ENCODE measurements around the gene JARID2.
"Not testable (repeated sequence)": the region's sequence is repeated elsewhere in the genome, so short reads cannot be mapped to it uniquely, and the experiment has no call there.

Gene JARID2

DNA sequence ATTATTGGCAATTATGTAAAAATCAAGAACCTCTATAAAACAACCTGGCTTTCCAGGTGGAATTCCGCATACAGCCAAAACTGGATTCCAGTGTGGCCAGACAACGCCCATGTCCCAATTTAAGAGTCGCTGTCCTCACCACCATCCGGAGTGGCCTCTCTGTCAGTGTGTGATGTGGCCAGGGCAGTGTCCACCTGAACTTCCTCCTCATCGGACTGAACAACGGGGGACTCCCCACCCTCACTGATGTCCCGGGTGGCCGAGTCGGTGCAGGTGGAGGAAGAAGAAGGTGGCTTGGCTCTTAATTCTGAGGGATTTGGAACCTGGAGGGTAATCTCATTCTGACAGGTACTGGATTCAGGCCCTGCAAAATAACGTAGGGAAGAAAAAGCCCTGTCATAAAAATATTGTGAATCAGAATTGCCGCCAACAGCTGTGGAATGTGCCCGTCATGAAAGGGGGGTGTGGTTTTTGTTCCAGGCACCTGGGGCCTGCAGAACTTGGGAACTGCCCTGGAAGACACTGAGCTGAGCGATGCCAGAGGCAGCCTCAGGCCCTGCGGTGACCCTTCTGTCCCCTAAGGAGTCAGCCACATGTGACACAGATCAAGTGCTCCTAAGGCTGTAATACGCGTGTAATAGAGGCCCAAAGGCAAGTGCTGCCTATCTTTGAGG, 277.1 kb downstream of the JARID2 start:
- DNase-seq (ENCODE audit: low spot score): no peak

DNA sequence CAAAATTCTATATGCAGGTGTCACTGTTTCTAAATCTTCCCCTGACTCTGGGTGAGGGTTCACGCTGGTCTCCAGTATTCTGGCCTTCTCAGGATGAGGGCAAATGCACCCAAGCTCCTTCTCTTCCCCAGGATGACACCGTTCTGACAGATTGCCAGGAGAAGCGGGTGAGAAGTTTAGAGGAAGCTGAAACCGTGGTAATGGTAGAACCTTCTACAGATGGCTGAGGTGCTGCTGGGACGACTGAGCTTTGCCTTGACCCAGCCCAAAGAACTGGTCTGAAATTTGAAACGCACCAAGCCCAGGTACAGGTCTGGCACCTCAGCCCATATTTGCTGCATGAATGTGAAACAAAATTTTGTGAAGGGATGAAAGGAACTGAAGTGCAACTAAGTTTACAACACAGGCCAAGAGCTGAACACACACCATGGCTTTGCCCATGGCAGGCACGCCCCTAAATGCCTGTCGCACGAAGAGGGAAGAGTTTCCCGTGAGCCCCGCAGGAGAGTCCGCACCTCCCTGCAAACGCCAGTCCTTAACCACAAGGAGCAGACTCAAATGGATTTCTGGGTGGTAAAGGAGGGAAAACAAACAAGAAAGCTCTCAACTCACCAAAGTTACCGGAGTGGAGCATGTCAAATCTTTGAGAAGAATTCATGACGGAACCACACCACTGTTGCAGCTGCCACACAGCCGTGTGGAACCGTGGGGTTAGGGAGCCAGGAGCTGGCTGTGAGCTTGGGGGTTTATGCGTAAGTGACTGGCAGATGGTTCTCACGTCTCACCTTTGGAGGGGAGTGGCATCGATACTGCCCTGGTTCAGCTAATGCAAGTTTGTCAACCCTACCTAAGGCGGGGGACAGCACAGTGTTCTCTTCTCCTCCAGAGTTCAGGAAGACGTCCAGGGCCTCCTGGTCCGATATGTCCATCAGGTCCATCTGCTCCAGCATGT, 278.1 kb downstream of the JARID2 start:
- DNase-seq (ENCODE audit: low spot score): no peak

DNA sequence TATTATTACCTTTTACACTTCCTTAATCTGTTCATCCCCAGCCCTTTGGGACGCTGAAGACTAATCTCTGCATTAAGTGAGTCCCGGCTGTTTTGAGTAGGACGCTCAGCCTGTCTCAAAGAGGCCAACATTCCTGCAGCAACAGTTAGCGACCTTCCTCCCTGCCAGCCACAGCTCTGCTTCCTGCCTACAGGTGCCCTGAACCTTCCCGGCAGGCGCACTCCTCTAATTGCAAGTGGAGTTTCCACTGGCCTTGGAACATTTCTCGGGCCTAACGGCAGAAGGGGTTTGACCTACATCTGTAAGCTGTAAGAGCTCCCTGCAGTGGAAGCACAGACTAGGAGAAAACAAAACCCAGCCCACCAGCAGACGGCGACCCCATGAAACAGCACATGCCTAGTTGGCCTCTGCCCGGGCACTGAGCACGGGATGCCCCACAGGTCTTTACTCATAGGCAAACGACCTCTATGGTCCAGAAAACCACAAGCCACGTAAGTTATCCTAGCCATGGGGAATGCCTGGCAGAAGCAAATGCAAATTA, 279.1 kb downstream of the JARID2 start:
- DNase-seq (ENCODE audit: low spot score): no peak

DNA sequence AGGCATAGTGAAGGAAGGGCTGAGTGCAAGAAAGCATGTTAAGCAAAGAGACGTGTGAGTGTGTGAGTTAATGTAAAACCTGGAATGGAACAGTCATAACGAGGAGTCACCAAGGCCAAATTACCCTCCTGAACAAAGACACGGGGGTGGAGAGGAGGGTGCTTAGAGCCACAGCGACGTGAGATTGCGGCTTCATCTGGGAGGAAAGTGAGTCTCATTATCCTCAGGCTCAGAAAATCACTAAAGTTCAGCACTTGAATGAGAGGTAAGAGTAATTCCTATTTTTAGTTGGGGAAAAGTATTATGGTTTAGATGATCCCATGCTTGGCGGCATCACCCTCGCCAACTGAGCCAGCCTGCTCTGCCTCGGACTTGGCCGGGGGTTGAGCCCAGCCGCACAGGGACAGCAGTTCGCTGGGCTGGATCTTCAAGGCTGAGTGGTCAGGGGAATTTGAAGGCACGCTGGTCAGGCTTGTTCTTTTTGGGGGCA, 280.4 kb downstream of the JARID2 start:
- DNase-seq (ENCODE audit: low spot score): no peak

DNA sequence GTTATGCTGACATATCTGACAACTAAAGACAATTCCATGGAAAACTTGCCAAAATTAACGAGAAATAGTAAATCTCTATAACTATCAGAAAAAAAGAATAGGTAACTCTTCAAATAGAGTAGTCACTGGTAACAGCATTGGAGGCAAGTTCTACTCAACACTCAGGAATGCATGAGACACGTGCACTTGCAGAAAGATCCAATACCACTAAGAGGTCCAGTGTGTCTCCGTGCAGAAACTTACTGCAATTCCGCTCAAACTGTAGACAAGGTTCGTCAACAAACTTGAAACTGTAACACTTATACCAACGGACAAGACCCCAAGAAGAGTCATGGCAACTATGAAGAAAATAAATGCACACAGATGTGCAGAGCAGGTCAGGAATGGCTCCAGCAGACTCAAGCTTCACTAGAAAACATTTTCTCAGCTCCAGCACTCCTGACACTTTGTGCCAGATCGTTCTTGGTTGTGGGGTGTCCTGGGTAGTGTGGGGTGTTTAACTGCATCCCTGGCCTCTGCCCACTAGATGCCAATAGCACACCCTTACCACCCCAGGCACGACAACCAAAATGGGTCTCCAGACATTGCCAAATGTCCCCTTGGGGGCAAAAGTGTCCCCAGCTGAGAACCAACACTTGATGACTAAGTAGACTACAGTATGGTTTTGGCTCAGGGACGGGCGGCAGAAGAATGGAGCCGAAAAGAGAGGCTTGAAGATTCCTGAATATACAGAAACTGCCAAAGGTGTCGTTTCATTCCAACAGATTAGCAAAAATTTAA, 282.2 kb downstream of the JARID2 start:
- no peak for DNase-seq (ENCODE audit: low spot score)

DNA sequence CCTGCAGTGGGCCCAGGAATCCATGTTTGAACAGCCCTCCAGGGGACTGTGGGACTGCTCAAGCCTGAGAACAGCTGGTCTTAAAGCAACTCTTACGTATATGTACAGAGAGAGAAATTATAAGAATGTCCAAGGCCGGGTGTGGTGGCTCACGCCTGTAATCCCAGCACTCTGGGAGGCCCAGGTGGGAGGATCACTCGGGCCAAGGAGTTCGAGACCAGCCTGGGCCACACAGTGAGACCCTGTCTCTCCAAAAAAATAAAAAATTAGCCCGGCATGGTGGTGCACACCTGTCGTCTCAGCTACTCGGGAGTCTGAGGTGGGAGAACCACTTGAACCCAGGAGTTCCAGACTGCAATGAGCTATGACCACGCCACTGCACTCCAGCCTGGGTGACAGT, 283.0 kb downstream of the JARID2 start:
- no peak for DNase-seq (ENCODE audit: low spot score)

DNA sequence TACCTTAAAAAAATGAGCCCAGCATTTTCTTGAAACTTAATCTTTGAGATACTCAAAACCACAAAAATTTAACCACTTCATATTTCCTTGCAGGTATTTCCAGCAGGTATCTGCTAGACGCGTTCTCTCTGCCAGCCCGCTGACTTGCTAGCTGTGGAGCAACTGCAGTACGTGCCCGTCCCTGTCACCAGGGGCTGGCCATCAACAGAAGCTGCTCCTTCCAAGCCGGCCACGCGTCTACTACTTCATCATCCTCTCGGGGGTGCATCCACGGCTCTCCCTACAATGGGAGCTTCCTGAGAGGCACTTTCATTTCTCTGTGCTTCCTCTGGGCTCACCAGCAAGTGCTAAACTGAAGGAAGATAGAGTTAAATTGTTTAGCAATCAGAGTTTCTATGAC, 284.5 kb downstream of the JARID2 start:
- DNase-seq (ENCODE audit: low spot score): no peak

DNA sequence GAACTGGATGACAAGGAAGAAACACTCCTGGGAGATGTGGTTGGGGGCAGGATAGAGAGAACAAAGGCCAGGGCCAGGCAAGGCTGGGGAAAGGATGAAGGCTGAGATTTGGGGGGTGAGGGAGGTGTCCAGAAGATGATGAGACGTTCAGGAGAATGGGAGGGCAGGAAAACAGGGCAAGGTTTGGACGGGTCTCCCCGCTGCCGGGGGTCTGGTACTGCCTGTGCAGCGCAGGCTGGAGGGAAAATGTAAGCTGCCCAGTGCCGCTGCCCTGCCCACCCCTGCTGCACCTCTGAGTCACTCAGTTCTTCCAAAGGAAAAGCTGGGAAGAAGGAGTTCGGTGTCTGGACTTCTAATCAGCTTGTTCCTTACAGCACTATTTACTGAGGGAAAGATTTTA, 286.1 kb downstream of the JARID2 start:
- no peak for DNase-seq (ENCODE audit: low spot score)

DNA sequence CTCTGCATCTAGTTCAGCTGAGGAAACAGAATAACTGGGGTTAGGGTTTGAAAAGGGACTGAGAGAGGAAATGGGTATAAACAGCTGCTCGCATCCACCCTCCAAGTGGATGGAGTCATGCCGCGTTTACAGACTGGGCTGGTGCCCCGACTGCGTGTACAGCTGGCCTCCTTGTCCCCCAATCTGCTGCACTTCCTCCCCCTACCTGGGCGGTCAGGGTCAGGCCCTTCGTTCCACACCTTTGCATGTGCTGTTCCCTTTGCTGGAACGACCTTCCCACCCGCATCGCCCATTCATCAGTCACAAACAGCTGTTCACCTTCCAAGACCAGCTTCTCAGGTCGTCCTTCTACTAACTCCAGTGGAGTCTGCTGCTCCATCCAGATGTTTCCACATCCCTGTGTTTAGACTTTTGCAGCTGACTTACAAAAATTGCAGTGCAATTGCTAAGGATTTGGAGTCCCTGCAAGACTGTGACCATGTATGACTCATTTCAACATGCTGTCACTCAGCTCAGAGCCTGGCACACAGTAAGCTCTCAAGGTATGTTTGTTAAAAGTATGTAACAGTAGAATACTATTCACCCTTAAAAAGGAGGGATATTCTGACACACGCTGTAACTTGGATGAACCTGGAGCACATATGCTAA, 287.6 kb downstream of the JARID2 start:
- no peak for DNase-seq (ENCODE audit: low spot score)

DNA sequence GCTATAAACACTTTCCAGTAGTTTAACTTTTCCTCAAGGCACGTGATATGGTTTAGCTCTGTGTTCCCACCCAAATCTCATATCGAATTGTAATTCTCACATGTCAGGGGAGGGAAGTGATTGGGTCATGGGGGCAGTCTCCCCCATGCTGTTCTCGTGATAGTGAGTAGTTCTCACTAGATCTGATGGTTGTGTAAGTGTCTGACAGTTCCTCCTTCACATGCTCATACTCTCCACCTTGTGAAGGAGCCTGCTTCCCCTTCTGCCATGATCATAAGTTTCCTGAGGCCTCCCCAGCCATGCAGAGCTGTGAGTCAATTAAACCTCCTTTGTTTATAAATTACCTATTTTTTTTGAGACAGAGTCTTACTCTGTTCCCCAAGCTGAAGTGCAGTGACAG, 289.1 kb downstream of the JARID2 start:
- DNase-seq (ENCODE audit: low spot score): no peak

DNA sequence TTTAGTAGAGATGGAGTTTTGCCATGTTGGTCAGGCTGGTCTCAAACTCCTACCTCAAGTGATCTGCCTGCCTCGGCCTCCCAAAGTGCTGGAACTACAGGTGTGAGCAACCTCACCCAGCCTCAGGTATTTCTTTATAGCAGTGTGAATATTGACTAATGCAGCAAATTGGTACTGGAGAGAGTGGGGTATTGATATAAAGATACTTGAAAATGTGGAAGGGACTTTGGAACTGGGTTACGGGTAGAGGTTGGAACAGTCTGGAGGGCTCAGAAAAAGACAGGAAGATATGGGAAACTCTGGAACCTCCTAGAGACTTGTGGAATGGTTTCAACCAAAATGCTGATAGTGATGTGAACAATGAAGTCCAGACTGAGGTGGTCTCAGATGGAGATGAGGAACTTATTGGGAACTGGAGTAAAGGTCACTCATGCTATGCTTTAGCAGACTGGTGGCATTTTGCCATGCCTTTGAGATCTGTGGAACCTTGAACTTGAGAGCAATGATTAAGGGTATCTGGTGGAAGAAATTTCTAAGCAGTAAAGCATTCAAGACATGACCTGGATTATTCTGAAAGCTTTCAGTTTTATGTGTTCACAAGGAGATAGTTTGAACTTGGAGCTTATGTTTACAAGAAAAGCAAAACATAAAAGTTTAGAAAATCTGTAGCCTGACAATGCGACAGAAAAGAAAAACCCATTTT, 289.8 kb downstream of the JARID2 start:
- DNase-seq (ENCODE audit: low spot score): no peak

DNA sequence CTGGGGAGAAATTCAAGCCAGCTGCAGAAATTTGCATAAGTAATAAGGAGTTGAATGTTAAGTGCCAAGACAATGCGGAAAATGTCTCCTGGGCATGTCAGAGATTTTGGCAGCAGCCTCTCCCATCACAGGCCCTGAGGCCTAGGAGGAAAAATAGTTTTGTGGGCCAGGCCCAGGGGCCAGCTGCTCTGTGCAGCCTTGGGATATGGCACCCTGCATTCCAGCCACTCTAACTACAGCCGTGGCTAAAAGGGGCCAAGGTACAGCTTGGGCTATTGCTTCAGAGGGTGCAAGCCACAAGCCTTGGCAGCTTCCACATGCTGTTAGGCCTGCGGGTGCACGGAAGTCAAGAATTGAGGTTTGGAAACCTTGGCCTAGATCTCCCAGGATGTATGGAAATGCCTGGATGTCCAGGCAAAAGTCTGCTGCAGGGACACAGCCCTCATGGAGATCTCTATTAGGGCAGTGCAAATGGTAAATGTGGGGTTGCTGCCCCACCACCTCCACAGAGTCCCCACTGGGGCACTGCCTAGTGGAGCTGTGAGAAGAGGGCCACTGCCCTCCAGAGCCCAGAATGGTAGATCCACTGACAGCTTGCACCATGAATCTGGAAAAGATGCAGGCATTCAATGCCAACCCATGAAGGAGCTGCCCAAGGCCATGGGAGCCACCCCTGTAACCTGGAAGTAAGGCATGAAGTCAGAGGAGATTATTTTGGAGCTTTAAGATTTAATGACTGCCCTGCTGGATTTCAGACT, 290.5 kb downstream of the JARID2 start:
- no peak for DNase-seq (ENCODE audit: low spot score)

DNA sequence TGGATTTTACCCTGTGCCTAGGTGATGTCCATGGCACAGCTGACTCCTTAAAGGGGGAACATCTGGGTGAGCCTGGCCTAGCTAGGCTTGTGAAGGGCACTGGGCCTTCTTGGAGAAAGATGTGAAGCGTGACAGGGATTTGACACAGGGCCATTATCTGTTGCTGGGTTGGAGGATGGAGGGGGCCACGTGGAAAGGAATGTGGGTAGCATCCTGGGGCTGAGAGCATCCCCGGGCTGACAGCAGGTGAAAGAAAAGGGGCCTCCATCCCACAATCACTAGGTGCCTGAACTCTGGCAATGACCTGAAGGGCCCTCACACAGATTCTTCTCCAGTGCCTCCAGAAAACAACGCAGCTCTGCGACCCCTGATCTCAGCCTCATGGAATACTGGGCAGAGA, 292.2 kb downstream of the JARID2 start:
- no peak for DNase-seq (ENCODE audit: low spot score)

DNA sequence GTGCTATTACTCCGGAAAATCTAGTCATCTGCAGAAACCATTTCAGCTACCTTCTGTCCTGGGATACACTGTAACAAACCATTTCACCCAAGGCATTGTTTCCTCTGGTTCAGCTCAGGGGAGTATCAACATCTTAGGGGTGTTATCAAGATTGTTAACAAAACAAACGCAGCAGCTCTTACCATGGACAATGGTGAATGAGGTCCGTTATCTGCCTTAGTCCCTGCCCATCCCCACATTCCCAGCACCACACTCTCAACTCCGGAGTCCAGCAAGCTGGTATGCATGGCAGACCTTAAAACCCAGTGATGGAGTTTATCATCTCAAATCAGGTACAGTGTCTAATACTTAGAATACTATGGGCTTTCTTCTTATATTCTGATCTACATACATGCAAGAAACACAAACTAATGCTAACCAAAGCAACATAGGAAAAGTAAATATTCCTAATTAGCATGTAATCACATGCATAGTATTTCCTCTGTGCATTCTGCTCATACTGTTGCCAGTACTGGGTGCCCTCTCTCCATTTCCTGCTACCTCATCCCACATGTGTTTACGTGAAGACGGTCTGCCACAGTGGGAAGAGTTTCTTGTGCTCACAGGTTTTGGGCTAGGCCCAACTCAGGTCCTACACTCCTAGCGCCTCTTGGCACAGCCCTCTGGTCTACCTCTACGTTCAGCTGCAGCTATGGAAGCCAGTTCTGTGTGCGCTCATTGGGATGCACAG, 293.1 kb downstream of the JARID2 start:
- DNase-seq (ENCODE audit: low spot score): no peak

DNA sequence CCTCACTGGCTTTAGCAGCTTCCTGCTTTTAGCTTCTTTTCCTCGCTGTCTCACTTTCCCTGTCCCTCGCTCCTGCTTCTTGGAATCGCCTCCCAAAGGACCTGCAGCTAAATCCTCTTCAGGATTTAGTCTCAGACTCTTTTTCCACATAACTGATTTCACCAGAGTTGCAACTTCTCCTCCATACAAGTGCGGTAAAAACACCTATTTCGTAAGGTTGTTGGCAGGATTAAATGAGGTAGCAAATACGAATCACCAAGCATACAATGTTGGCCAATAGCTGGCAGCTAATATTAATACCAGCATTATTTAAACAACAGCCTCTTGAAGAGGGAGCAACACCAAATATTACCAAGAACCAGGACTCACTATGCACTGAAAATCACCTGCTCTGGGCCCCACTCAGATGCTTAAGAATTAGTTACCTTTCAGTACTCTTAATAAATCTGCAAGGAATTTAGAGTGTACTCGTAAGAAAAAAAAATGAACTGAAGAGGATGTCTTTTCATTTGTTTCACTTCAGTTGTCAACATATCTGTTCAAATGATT, 293.9 kb downstream of the JARID2 start:
- DNase-seq (ENCODE audit: low spot score): no peak

DNA sequence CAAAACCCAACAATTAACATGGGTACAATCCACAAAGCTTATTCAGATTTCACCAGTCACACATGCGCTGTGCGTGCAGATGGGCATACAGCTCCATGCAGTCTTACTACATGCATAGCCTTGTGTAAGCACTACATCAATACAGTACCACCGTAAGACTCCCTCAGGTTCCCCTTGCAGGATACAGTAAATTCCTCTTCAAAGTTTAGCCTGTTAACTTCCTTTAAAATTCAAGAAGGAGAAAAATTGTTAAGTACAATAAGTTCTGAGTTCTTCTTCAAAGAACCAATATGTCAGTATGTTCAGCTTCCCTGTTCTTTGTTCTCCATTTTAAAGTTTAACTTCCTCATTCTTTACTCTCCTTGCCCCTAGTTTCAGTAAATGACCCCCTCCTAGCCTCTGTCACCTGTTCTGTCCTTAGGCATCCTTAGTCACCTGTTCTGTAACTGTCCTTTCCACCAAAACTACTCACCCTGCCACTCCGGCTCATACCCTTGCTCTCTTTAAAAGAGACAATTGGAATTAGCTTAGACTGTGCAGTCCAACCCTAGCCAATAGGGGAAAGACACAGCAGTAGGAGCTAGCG, 297.6 kb downstream of the JARID2 start:
- not testable (repeated sequence) for DNase-seq (ENCODE audit: low spot score)

DNA sequence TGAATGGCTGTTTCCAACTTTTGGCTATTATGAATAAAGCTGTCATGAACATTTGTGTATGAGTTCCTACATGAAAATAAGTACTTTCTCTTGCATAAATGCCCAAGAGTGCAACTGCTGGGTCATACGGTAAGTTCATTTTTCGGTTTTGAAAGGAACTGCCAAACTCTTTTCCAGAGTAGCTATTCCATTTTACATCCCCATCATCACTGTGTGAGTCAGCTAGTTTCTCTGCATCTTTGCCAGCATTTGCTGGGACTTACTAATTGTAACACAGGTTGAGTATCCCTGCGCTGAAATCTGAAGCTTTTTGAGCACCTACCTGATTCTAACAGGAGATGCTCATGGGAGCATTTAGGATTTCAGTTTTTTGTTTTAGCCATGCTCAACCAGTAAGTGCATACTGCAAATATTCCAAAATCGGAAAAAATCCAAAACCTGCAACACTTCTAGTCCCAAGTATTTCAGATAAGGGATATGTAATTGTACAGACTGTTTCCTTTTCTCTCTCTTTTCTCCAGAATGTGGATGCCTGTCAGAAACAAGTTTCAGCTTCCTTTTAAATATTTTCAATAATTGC, 298.5 kb downstream of the JARID2 start:
- DNase-seq (ENCODE audit: low spot score): no peak

DNA sequence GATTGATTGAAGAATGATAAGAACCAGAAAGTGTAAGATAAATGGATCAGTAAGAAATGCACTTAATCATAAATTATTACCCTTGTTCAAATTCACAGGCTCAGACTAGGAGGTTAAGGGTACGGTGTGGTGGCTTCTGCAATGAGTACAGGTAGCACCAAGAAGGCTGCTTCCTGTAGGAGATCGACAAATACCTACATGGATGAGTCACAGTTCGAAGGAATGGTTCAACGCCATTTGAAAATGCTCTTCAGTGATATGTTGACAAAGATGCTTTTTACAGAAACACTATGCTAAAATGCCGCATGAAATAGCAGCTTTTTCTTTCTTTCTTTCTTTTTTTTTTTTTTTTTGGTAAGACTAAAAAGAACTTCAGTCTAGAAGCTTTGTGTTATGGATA, 300.7 kb downstream of the JARID2 start:
- DNase-seq (ENCODE audit: low spot score): no peak

DNA sequence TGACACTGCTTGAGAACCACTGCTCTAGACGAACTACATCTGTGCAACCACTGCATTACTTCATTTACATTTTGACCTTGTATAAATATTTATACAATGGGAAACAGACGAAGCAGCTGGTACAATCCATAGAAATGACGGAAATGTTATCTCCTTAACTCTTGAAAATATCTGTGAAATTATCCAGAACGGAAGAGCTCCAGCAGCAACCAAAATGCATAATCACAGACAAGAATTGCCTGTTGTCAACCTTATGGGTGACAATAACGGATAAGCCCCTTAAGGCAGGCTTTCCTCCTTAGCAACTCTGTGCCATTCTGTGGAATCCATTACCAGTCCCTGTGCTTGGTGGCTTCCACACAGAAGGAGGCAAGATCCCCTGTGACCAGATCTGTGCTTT, 301.5 kb downstream of the JARID2 start:
- no peak for DNase-seq (ENCODE audit: low spot score)
